GM19397 (cell line): ENCODE measurements around the gene DUSP22.

ENCODE experiments used
- ATAC-seq: cut with Tn5 transposase; IDR thresholded peaks from one replicate; pipeline ENCODE4 v1.9.1; 2021; ENCODE audit warnings: mild to moderate bottlenecking, moderate library complexity; ENCODE audit not compliant: unreplicated experiment

Gene DUSP22

DNA sequence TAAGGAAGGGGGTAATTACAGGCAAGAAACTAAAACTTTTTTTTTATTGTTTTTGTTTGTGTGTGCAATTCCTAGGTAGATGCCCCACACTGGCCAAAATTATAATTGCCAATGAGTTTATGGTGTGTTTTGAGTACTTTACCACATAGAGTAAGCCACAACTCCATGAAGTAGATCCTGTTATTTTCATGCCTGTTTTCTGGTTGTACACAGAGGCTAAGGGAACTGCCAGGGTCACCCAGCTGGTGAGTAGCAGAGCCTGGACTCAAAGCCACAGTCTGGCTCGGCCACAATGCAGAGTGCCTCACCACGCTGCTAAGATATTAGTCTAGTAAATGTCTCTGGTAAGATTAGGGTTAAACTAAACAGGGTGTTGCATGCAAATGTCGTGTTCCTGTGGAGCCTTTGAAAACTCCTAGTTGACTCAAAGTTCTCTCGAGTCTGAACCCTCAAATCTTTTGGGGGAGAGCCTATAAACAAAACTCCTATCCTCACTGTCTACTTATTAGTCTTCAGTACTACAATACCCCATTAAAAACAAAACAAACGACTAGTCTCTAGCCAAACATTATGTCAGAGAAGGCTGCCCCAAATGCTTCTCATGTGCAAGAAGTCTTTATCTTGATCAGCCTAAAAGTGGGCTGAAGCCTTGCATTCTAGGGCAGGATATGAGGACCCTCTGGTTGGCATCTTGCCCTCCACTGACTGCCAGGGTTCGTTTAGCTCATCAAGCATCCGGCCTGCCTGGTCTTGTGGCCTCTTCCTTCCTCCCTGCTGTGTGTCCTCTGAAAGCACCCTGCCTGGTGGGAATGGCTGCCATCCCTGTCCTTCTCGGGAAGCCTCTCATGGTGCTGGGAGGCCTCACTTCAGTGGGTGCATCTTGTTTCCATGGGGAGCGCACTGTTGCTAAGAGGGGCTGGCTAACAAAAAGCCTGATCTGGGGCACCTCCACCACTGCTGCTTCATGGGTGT lies 4.2 kb downstream of the DUSP22 start:
- ATAC-seq: no peak

DNA sequence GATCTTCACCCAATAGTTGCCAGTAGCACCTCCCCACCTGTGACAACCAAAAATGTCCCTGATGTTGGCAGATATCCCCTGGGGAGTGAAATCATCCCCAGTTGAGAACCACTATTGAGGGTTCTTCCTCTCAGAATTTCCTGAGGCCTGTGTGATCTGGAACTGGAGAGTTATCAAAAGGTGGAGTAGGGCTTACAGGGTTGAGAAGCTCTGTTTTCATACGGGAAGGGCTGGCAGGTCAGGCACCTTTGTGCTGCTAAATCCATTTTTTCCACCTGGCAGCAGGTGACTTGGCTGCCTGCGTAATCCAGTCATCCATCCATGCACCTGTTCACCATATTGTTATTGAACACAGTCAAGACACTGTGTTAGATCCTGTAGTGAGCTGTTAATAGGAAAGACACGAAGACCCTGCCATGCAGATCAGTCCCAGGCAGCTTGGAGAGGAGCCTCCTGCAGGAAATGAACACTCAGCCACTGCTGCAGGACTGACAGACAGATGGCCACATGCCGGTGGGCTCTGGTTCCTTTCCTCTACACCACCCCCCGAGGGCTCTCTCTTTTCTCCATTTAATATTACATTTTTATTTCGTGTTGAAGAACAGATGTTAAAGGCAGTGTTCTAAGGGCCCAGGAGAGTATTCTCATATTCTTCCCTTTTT lies 5.4 kb downstream of the DUSP22 start:
- ATAC-seq: no peak

DNA sequence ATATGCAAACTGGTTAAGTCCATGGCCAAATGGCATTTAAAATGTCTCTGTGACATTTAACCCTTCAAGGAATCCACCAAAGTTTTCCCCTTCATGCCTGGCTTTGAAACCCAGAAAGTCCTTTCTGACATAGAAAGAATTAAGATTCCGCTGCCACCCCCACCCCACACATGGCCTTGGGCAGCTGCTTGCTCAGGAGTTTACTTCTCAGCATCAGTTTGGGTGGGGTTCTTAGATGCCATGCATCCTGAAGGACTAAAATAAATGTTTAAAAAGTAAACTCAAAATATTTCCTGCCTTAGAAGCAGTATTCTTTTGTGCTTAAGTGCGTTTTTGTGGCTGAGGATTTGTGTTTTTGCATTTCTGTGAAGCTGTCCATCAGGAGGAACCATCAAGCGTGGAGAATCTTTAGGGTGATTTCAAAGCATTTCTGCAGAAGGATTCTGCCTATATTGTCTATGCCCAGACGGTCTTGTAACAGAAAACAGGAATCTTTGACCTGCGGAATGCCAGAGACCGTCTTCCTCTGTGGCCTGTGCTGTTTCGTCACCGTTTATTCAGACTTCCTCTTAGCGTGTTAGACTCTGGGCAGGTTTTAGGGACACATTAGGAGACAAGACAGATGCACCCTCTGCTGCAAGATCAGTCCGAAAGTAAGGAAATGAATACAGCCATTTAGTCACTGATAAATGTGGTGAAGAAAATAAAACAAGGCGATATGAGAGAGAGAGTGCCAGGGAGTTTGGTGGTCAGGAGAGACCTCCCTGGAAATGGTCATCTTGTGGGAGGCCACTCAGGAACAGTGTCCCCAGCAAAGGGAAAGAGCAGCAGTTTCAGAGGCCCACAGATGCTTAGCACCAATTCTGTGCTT lies 6.2 kb downstream of the DUSP22 start:
- no peak for ATAC-seq

- ATAC-seq: no peak
Measured at GRCh38 chr6:299104-299980, 7.1 kb downstream of the DUSP22 start.

DNA sequence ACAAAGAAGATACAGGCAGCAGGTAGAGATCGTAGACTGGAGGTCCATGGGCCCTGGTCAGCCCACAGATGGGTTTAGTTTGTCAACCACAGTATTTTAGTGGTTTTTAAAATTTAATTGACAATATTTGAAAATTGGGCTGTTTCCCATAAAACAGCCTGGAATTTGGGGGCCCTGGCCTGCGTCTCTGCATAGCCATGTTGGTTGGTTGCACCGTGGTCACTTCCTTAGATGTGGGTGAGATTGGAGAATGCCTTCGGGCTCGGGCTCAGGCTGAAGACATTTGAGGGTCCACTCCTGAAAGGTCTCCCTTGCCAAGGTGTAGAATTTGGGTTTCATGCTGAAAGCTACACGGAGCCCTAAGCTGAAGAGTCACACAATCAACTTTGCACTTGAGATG lies 7.7 kb downstream of the DUSP22 start:
- ATAC-seq: no peak

DNA sequence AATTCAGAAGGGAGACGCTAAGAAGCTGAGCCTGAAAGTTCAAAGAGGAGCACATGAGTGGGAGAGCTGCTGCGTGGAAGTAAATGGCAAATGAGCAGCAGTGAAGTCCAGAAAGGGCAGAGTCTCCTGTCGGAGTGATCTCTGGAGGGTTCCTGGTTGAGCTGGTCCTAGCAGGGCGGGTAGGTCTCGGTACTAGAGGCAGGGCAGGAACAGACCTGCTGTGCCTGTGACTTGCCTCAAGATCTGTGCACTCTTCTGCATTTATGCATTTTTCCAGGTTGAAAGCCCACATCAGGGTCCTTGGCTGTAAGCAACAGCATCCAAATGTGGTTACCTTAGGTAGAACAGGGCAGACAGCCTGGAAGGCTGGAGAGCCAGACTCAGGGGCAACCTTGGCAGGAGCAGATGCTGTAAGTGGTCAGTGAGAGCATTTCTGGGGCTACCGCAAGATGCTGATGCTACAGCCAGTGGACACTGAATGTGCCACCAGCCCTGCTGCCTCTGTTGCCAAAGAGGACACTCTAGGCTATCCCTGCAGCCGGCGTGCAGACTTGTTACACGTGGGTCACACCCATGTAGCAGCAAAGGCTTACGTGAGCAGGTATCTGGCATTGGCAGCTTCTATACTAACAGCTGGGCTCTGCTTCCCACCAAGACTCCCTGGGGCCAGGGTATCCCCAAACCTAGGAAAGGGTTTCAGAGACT lies 8.4 kb downstream of the DUSP22 start:
- ATAC-seq: no peak

GRCh38 chr6:301526-301925 lies 9.2 kb downstream of the DUSP22 start:
- ATAC-seq: no peak

DNA sequence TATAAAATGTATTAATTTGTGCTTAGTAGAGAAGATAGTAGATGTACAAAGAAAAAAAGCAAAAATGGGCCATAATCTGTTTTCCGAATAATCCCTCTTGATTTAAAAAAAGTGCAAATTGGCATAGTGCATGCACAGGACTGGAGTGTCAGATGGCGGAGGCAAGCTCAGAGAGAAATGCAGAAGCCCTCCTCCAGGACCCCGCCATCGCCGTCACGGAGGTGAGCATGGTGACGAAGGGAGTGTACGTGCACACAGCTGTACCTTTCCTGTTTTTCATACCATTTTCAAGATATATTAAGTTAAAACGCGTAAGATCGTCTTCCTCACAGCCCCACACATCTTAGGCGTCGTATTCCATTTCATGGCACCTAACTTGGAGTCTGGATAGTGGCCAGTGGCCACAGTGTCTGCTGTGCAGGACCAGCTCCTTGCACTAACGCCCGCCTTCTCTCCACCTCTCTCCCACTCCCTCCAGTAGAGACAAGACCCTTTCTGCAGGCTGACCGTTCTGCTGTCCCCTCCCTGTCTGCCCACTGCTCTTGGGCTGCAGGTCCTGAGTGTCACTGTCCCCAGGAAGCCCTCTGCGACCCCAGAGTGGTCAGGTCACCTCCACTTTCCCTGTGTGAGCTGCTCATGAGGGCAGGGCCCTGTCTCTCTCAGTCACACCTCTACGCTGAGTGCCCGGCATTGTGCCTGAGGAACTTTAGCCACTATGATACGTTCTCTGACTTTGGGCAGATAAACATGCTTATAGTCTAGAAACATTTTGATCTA lies 9.8 kb downstream of the DUSP22 start:
- no peak for ATAC-seq

DNA sequence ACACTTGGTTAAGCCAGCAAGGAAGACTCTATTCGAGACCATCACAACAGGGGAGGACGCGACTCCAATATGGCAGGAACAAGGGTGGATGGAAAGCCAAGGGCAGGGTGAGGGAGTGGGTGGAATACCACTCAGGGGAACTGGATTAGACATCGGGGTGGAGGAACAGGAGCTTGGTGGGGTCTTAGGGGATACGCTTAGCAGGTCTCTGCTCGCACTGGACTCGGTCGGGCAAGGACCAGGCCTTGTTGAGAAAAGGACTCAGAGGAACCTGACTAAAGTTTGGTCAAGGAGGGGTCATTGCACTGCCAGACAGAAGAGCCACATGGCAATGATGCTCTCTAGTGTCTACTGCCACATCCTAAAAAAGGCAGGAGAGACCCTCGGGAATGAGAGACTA lies 10.5 kb downstream of the DUSP22 start:
- ATAC-seq: no peak

DNA sequence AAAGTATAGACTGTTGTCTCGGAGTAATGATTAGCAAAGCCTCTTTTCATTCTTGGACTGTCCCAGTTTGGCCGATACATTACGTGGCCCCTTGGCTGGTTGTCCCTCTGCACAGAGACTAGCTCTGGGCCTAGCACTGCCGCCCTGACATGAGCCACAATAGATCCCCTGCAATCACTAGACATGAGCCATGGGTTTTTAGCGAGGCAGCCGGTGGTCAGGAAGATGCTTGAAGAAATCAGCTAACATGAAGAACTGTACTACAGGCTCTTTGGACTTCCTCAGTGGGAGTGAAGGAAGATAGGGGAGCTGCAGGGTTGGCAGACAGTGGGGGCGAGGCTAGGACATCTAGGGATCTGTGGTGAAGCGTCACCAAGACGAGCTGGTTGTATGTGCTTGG lies 11.0 kb downstream of the DUSP22 start:
- ATAC-seq: no peak

- no peak for ATAC-seq
Measured at GRCh38 chr6:303948-304558, 11.8 kb downstream of the DUSP22 start.

GRCh38 chr6:304833-305370 lies 12.6 kb downstream of the DUSP22 start:
- ATAC-seq: peak; percentile 19

DNA sequence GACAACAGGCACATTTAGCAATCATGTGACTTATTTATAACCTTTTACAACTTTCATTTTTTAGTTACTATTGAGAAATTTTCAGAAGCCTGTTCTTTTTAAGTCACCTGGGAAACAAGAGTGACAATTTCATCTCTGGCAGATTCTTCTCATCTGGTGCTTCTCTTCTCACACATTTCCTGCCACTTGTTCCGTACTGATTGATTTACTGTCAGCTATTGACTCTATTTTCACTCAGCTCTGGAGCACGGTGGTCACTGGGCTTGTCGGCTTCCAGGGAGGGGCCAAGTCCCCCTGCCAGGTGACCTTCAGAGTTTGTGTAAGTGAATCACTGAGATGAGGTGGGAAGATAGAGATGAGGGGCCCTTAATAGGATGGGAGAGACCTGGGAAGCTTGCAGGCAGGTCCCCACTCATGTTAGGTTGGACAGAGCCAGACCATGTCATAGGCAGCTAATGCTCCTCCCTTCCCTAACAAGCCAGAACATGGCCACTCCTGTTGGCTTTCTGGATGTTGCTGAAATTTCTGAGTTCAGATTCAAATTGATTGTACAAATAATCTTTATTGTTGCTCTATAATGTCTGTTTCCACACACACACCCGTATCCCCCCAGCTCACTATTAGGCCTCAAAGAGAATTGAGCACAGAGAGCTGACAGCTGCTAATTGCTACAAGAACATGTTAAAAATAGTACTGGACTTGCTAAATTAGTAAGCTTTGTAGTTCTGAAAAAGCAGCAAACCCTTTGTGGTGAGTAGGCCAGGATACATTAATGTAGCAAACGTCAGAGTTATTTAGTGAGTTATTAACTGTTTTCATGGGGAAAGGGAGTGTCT lies 13.3 kb downstream of the DUSP22 start:
- peak; percentile 68 for ATAC-seq

DNA sequence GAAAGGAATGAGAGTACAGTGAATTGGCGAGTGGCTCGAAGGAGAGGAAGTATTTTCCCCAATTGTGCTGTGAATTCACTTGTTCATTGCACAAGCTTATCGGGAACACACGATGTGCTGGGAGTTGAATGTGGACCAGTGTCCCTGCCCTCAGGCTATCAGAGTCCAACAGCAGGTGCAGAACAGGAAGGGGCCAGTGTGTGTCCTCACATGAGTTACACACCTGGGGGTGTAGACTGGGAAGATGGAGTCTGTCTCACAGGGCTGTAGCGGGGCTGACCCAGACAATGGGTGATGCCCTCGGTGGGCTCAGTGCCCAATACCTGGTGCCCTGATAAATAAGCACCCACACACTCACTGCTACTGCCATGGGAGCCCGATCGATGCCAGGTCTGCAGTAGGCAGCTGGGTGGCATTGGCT lies 14.4 kb downstream of the DUSP22 start:
- ATAC-seq: no peak

- no peak for ATAC-seq
Measured at GRCh38 chr6:307065-307814, 15.0 kb downstream of the DUSP22 start.

- no peak for ATAC-seq
Measured at GRCh38 chr6:307874-308273, 15.6 kb downstream of the DUSP22 start.

- ATAC-seq: no peak
Measured at GRCh38 chr6:308307-308706, 16.0 kb downstream of the DUSP22 start.
